ENCODE measurements around the gene SLC38A10. TPM values are rescaled to one million over a fixed set of nuclear protein-coding genes. Genes with fewer than 3 reads are reported as not detected.

SLC38A10 gene
- total and polyA plus RNA-seq, 10 of the 15 experiments (the other 5 are each of a cell fraction or from before 2014, with no cell fraction given): 0.52 to 67.9 (median 22.1) TPM

- TF ChIP-seq ZZZ3 (IDR thresholded peaks at IDR 0.05; ENCODE audit: control insufficient read depth, insufficient read length, low read depth) (no peak), ZBED1 (IDR thresholded peaks at IDR 0.05; ENCODE audit: borderline replicate concordance) (no peak), JUND (IDR thresholded peaks at IDR 0.05; ENCODE audit: low read depth, low read length) (no peak), E2F4 (IDR thresholded peaks at IDR 0.05; ENCODE audit: low read depth, low read length) (no peak), TAF1 (IDR thresholded peaks at IDR 0.05; ENCODE audit: borderline replicate concordance, low read depth, low read length) (no peak), SMAD5 (IDR thresholded peaks at IDR 0.05; ENCODE audit: low read depth) (no peak), ZBTB40 (IDR thresholded peaks at IDR 0.05; ENCODE audit: borderline replicate concordance) (no peak), ZBTB11 (CRISPR knock-in tag; IDR thresholded peaks at IDR 0.05) (no peak), PML (IDR thresholded peaks at IDR 0.05; ENCODE audit: low read length) (no peak), HCFC1 (IDR thresholded peaks at IDR 0.05; ENCODE audit: low read length) (no peak), TCF3 (IDR thresholded peaks at IDR 0.05; ENCODE audit: borderline replicate concordance, insufficient read depth, low read depth, low read length) (no peak), ATF2 (IDR thresholded peaks at IDR 0.05; ENCODE audit: low read length) (no peak)
- no peaks in the 10 kb centered on the region; the same call in 2 of the 3 replicates for H3K9me3 ChIP-seq (replicated peaks; ENCODE audit: control insufficient read depth, insufficient read depth, low read length)
- H4K20me1 ChIP-seq (ENCODE audit: control insufficient read depth, insufficient read depth): no peaks in the 10 kb centered on the region
- H3K27me3 ChIP-seq (replicated peaks in 1 of 2; ENCODE audit: control insufficient read depth in 2 of 2, insufficient read depth in 2 of 2, low read length in 1 of 2): peaks cover 0 to 1% of the 10 kb centered on the region in 2 experiments; a peak in 1 of 4 replicates
- no peak overlapping the region for H2AFZ ChIP-seq (ENCODE audit: control insufficient read depth, low read depth, low read length)
- intact Hi-C loops (cut with micrococcal nuclease; ENCODE audit: unreplicated experiment): no loop called here
- in situ Hi-C loops (cut with MboI): no loop called here
- ChIA-PET SMC1A (ENCODE audit: uncharacterized antibody, unreplicated experiment) (no interaction called here), POLR2A (no interaction called here), CTCF (no interaction called here), RAD21 (ENCODE audit: unreplicated experiment) (no interaction called here)
- H3K27ac ChIP-seq (ENCODE audit: control insufficient read depth, insufficient read depth): no peak overlapping the region
- H3K9ac ChIP-seq (ENCODE audit: control insufficient read depth, insufficient read depth, low read length): no peak overlapping the region
- FAIRE-seq (no peak), DNase-seq (ENCODE audit: low read depth, low spot score) (no peak), ATAC-seq (no peak)
- no peak overlapping the region for H3K4me2 ChIP-seq (ENCODE audit: control insufficient read depth, insufficient read depth)
- H3K4me1 ChIP-seq (ENCODE audit: control insufficient read depth, insufficient read depth, low read length): no peaks in the 10 kb centered on the region
- H3K79me2 ChIP-seq (ENCODE audit: control insufficient read depth, insufficient read depth, low read length): peaks cover 7% of the 10 kb centered on the region
- BruUV-seq (replicated peaks): no TSS peak
- WGBS (ENCODE audit: insufficient coverage, insufficient replicate concordance, low lambda C conversion rate, missing lambda C conversion rate): 63% methylated on average over 14 of the region's 17 CpGs
- H3K36me3 ChIP-seq (ENCODE audit: control insufficient read depth in 2 of 2, insufficient read depth in 2 of 2, low read length in 1 of 2): no peaks in the 10 kb centered on the region
- no peak overlapping the region for H3K4me3 ChIP-seq
Observed at GRCh38 chr17:81338274-81339190, 43.4 kb upstream of the SLC38A10 start.
